GM21423 (cell line): ENCODE data around the gene SHB.
A peak's percentile ranks its signal among the peaks of the same experiment; 100 is the strongest.

Experiments used
- ATAC-seq: cut with Tn5 transposase; IDR thresholded peaks from one replicate; pipeline ENCODE4 v1.9.1; 2021; ENCODE audit warnings: mild to moderate bottlenecking, moderate library complexity; ENCODE audit not compliant: unreplicated experiment

Gene SHB, protein sequence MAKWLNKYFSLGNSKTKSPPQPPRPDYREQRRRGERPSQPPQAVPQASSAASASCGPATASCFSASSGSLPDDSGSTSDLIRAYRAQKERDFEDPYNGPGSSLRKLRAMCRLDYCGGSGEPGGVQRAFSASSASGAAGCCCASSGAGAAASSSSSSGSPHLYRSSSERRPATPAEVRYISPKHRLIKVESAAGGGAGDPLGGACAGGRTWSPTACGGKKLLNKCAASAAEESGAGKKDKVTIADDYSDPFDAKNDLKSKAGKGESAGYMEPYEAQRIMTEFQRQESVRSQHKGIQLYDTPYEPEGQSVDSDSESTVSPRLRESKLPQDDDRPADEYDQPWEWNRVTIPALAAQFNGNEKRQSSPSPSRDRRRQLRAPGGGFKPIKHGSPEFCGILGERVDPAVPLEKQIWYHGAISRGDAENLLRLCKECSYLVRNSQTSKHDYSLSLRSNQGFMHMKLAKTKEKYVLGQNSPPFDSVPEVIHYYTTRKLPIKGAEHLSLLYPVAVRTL

DNA sequence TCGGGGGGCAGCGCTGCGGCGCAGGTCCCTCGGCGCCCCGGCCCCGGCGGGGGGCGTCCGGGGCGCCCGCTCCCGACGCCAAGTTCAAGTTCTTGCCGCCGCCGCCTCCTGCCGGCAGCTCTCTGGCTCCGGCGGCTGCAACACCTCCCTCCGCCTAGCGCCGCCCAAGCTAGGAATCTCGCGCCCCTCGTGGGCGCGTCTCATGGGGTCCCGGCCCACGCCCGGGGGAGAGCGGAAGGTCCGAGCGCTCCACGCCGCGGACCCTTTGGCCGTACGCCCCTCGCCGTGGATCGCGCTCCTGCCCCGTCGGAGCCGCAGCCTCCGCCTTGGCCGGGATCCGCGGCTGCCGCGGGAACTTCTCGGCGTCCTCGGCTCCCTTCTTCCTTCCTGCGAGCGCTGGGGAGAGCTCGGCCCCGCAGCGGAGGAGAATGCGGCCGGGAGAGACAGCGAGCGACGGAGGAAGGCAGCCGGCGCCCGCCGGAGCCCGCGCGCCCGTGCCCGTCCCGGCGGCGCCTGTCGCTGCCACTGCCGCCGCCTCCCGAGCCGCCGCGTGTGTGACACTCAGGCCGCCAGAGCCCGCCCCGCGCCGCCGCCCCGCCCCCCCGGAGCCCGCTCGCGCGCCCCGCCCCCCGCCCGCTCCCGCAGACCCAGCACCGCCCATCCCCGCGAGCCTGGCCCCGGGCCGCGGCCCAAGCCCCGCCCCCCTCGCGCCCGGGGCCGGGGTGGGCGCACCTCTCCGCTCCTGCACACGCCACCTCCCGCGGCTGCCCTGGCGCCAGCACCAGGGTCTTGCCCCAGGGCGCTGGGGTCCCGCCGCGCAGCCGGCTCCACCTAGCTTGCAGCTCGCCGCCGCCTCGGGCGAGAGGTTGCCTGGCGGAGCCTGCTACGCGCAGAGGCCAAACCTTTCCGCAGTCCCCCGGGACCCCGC lies at the start of gene SHB:
Gene SHB, minus strand, starts transcription at position 527 of the 928 bp plus-strand sequence. CDS start 582 bp downstream, outside the sequence.
- peak; percentile 50 for ATAC-seq

- no peak for ATAC-seq
These were observed 48.6 kb upstream of the SHB start for GRCh38 chr9:38117651-38118050.

DNA sequence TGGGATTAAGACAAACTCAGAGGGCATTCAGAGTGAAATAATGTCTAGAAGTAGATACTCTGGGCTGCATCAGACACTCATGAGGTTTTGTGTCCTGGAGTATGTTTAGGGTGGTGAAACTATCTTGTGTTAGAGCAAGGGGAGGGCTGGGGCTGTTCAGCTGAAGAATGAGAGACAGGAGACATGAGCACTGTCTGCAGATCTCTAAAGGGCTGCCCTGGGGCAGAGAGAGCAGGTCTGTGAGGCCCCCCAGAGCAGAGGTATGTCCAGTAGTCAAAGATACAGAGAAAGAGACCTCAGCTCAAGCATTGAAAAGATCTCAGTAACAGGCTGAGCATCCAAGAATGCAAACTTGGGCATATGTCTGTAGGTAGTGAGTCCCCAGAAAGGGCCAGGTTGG lies 45.9 kb upstream of the SHB start:
- ATAC-seq = no peak

GRCh38 chr9:38112456-38112855 lies 43.4 kb upstream of the SHB start:
- ATAC-seq = no peak

DNA sequence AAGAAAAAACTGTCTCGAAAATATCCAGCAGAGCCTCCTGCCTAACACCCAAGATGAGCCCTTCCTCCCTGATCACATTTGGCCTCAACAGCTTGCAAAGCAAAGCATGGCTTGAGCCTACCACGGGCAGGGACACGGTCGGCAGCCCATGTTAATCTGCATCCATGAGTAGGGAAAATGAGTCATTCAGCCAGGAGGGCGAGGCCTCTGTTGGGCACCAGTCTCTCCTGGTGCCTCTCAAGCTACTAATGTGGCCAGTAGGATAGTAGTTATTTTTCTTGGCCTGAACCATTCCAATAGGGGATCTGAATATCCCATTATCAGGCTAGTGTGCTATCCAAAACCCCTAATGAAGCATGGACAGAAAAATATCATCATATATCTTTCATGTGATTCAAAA lies 43.0 kb upstream of the SHB start:
- no peak for ATAC-seq

GRCh38 chr9:38110476-38110875 lies 41.4 kb upstream of the SHB start:
- ATAC-seq = no peak

DNA sequence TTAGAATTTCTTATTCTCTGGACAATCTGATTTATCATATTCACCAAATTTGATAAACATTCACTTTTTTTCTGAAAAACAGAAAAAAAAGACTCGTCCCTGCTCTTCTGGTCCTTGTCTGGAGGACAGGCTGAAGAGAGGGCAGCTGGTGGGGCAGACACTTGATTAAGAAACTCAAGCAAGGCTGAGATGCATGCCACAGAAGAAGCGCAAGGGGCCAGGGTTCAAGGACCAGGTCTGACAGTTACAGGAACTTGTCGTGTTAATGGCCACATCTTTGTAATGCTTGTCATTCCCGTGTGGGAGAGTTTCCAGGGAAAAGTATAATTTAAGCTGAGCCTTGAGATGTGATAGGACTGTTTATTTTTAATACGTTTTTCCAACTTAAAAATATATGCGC lies 40.6 kb upstream of the SHB start:
- no peak for ATAC-seq

DNA sequence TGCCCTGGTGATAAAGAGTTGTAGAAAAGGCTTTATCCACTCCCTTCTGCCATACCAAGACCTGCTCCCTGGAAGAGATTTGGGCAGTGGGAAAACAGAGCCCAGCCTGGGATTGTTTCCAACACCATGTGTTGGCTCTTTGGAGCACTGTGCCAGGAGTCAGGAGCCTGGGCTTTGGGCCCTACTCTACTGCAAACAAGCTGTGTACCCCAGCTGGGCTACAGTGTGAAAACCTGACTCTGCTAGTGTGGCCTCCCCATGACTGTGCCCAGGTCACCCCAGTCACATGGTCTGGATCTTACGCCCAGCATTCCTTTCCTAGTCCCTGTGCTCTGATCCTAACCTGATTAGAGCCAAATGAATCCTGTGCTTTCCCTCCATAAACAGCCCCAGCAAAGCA lies 39.3 kb upstream of the SHB start:
- no peak for ATAC-seq

DNA sequence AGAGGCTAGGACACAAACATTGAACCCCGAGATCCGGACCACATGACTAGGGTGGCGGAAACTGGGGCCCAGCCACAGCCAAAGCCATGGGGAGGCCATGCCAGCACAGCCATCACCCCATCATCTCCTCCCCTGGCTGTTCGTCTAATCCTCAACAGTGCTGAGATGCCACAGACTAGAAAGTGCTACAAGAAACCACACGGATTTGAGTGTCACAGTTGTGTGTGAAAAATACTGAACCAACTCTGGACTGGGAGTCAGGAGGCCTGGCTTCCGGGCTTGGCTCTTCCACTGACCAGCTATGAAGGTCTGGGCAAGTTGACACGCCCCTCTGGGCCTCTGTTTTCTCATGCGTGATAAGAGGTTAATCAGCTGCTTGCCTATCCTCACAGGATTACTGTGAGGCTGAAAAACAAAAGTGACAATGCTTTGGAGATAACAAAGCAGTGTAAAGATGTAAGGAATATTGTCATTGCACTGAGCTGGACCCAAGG lies 38.8 kb upstream of the SHB start:
- ATAC-seq = no peak

DNA sequence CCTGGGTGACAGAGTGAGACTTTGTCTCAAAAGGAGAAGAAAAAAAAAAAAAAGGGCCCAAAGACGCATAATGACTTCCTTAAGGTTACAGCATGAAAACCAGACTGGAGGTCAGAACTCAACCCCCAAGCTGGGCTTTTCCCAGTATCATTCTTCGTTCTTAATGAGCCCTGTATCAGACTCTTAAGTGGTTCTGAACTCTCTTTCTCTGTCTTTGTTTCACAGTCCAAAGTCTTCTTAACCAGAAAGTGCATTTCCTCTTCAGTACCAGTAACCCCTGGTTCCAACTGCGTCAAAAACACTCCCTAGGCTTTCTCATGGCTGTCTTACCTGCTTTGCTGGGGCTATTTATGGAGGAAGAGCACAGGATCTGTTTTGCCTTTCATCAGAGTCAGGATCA lies 38.4 kb upstream of the SHB start:
- ATAC-seq = no peak

- no peak for ATAC-seq
These were observed 37.5 kb upstream of the SHB start for GRCh38 chr9:38106488-38106887.

- no peak for ATAC-seq
These were observed 34.3 kb upstream of the SHB start for GRCh38 chr9:38103340-38103739.

DNA sequence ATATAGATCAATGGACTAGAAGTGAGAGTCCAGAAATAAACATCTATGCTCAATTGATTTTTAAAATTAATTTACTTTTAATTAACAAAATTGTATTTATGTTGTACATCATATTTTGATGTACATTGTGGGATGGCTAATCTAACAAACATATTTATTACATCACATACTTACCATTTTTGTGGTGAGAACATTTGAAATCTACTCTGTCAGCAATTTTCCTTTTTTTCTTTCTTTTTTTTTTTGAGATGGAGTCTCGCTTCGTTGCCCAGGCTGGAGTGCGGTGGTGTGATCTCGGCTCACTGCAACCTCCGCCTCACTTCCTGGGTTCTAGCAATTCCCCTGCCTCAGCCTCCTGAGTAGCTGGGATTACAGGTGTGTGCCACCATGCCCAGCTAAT lies 32.4 kb upstream of the SHB start:
- no peak for ATAC-seq

GRCh38 chr9:38096238-38096805 lies 27.3 kb upstream of the SHB start:
- no peak for ATAC-seq

- no peak for ATAC-seq
These were observed 25.1 kb upstream of the SHB start for GRCh38 chr9:38094165-38094564.

DNA sequence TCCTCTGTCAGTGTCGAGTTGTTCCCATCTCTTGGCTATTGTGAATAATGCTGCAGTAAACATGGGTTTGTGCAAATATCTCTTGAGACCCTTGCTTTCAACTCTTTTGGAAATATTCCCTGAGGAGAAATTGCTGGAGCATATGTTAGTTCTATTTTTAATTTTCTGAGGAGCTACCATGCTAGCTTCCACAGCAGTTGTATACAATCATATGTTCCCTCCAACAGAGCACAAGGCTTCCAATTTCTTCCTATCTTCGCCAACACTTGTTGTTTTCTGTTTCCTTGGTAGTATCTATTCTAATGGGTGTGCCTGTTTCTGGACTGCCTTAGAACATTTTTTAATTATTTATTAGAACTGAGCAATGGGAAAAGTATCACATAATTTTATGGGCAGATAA lies 23.6 kb upstream of the SHB start:
- ATAC-seq = no peak

- ATAC-seq = peak; percentile 29
These were observed 23.1 kb upstream of the SHB start for GRCh38 chr9:38092200-38092524.

DNA sequence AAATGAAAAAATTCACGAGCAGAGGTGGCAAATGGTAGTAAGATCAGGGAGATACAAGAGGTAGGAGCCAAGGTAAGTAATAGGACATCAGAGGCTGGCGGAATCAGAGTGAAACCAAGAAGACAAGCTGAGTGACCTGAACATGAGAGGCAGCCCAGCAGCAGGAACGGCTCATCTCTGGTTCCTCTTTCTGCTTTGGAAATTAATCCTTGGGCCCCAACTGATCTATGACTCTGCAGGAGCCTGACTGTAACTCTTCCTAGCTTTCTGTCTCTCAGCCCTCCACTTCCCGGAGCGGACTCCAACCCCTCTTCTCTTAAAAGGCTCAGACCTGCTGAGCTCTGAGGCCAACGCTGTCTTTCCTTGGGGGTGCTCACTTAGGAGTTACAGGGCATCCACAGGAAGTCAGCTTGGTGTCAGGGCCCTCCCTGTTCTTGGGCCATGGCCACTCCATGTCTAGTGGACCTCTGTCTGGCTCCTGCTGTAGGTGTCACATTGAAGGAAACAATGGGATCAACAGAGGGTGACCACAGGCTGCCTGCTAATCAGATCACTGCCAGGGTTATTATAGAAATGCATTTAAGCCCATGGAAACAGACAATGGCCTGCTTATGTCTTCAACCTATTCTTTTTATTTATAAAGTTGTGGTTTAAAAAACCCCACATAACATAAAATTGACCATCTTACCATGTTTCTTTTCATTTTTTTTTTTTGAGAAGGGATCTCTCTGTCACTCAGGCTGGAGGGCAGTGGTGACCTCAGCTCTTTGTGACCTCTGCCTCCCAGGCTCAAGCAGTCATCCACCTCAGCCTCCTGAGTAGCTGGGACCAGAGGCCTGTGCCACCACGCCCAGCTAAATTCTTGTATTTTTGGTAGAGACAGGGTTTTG lies 22.5 kb upstream of the SHB start:
- peak; percentile 43 for ATAC-seq

DNA sequence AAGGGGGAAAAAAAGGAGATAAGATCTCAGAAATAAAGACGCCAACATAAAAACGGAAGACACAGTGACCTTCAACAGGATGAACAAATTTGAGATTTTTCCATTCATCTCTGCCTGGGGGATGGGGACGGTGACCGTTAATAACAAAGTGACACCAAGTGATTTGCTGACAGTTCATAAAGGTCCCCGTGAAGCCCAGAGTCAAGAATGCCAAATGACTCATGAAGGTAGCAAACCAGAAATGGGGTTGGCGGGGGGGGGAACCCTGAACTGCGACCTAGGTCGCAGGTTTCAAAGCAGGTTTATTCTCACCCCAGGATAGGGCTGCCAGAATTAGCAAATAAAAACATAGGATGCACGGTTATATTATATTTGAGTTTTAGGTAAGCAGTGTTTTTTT lies 21.1 kb upstream of the SHB start:
- no peak for ATAC-seq

DNA sequence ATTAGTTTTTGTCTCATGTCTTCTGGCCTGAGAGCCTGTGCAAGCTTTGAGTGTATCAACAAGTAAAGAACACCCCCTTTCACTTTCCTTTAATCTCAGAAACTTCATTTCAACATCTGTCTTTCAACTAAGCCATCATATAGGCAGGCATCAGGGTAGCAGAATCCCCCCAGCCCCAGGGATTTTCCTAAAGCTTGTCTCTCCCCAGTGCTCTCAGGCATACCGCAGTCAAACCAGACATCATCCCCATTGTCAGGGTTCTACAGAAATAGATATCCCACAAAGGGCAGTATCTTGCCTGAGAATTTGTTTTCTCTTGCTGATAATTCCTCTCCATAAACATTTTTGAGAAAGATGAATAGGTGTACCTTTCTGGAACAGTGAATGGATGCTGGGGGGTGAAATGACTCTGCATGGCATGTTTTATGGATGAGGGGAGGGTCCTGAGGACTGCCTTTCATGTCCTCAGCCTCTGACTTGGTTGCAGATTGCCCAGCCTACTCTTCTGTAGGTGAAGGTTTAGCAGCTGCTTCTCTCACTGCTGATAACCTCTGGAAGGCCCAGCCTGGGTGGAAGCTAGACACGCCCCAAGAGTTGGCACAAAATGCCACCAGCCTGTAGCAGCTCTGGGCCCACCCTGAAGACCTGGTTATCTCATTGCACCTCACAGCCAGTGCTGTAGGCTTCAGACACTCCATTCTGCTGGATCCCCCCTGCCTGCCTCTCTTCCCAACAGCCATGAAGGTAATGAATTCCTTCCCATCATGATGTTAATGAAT lies 20.5 kb upstream of the SHB start:
- ATAC-seq = no peak
